Fibroblast of the aortic adventitia (primary cell): Measurements from ENCODE around the gene NUTM2A. TPM values are rescaled to one million over a fixed set of nuclear protein-coding genes. Genes with fewer than 3 reads are reported as not detected.
A peak's percentile ranks its signal among the peaks of the same experiment; 100 is the strongest.
"Not testable (repeated sequence)": the region's sequence is repeated elsewhere in the genome, so short reads cannot be mapped to it uniquely, and the experiment has no call there.

Experiments
- DNase-seq: peaks from one replicate; pipeline ENCODE4 v3.0.0-alpha.2; 2010; ENCODE audit warnings: low read depth
- H3K4me3 ChIP-seq: 2 replicates; pipeline ENCODE4 v1.5.1; 2011; ENCODE audit warnings: low read depth, mild to moderate bottlenecking, control low read depth, low read length, moderate library complexity
- total RNA-seq: library from RNA; depleted of rRNA; stranded (reverse); fragments of >200 nt; gene quantifications from 2 replicates; pipeline ENCODE4 v1.2.3, GENCODE V29; 2012; ENCODE audit warnings: low replicate concordance

The NUTM2A gene, protein sequence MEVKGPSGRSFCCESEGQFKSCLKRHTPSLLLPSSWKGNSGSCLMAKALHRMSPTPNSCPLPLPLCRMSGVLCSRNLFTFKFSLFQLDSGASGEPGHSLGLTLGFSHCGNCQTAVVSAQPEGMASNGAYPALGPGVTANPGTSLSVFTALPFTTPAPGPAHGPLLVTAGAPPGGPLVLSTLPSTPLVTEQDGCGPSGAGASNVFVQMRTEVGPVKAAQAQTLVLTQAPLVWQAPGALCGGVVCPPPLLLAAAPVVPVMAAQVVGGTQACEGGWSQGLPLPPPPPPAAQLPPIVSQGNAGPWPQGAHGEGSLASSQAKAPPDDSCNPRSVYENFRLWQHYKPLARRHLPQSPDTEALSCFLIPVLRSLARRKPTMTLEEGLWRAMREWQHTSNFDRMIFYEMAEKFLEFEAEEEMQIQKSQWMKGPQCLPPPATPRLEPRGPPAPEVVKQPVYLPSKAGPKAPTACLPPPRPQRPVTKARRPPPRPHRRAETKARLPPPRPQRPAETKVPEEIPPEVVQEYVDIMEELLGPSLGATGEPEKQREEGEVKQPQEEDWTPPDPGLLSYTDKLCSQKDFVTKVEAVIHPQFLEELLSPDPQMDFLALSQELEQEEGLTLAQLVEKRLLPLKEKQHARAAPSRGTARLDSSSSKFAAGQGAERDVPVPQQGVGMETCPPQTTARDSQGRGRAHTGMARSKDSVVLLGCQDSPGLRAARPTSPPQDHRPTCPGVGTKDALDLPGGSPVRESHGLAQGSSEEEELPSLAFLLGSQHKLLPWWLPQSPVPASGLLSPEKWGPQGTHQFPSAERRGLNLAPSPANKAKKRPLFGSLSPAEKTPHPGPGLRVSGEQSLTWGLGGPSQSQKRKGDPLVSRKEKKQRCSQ
- total RNA-seq, result 0.33 TPM in 1 of 2 replicates, not detected in the other

DNA sequence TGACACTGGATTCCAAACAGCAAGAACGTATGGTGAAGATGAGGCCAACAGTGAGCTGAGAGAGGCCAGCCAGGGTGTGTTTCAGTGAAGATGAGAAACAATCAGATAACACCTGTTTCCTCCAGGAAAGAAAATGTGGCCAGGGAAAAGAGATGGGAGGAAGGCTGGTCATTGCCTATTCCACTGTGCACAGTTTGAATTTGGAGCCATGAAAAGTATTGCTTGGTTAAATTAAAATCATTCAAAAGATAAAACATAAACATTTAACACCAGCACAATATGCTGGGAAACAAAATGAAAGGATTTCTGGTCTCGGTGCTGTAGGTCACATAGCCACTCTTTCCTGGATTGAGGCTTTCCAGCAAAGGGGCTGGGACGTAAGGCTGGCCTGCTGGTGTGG lies at the start of gene NUTM2A:
Gene NUTM2A, plus strand, starts transcription at position 301 of the 400 bp plus-strand sequence. CDS start 383 bp downstream, outside the sequence.
- not testable (repeated sequence) for DNase-seq, H3K4me3 ChIP-seq

- not testable (repeated sequence) for H3K4me3 ChIP-seq, DNase-seq
These were observed 47.7 kb upstream of the NUTM2A start for GRCh38 chr10:87177587-87177986.

DNA sequence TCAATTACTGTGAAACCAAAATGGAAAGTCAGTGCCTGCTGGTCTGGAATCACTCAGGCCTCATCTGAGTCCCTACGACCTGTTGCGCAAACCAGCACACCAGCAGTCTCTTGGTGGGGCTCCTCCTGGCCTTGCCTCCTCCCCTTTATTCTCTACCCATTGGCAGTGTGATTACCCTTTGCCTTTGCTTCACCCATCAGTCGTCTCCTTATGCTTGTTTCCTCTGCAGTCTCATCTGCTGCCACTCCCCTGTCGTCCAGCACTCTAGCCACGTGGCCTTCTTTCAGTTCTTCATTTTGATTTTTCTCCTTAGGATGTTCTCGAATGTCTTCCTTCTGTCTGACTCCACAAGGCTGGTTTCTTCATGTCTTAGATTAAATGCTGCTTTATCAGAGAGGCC lies 40.8 kb upstream of the NUTM2A start:
- not testable (repeated sequence) for DNase-seq, H3K4me3 ChIP-seq

DNA sequence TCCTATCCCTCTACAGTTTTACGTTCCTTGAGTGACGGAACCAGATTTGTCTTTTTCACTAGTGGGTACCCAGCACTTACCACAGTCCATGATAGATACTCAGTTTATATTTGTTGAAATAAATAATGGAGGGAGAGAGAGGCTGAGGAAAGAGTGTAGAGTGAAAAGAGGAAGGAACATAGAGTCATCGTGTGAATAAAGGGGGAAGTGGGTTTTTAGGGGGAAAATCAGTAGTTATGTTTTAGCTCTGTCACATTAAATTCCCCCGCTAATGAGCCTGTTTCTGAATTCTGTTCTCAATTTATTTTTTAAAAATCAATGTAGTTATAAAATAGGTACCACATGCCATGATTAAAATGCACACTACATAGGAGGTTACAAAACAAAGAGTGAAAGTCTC lies 39.2 kb upstream of the NUTM2A start:
- H3K4me3 ChIP-seq, DNase-seq: not testable (repeated sequence)

GRCh38 chr10:87187573-87187972 lies 37.7 kb upstream of the NUTM2A start:
- H3K4me3 ChIP-seq, DNase-seq: not testable (repeated sequence)

DNA sequence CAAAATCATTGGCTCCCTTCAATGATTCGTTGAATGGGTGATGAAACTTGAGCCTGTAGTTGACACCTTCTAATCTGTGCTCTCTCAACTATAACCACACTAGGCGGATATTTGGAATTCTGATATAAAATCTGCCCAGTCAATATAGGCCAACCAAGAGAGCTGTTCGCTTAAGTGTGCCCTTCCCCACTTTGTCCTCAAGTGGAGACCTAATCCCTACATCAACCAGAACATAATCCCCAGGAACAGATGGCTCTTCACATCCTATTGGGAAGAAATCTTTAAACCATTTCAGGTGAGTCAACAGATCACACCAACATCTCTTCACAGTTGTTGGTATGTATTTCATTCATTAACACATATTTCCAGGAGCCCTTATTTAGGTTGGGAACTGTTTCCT lies 33.4 kb upstream of the NUTM2A start:
- not testable (repeated sequence) for H3K4me3 ChIP-seq, DNase-seq

GRCh38 chr10:87200924-87201323 lies 24.3 kb upstream of the NUTM2A start:
- peak; percentile 90 for DNase-seq
- H3K4me3 ChIP-seq, result peak overlapping the region; percentile 48

GRCh38 chr10:87204801-87205200 lies 20.4 kb upstream of the NUTM2A start:
- H3K4me3 ChIP-seq, result not testable (repeated sequence)

DNA sequence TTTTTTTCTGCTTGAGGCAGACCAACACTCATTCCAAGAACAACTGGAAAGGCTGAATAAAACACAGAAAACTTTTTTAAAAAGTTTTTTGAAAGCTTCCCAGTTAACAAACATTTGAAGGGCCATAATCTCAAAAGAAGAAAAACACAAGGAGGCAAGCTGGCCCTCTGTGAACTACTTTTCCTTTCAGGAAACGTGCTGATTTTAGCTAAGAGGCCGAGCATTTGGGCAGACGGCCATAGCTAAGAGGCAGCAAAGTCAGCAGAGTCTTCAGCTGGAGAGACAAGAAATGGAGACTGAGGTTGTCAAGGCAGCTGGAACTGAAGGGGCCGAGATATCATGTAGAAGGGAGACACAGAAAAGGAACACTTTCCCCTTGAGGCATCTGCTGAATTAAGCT lies 18.3 kb upstream of the NUTM2A start:
- peak; percentile 5 for DNase-seq
- not testable (repeated sequence) for H3K4me3 ChIP-seq

More at GRCh38 chr10:87204801-87205200, 20.4 kb upstream of the NUTM2A start:
- peak; percentile 15 for DNase-seq

DNA sequence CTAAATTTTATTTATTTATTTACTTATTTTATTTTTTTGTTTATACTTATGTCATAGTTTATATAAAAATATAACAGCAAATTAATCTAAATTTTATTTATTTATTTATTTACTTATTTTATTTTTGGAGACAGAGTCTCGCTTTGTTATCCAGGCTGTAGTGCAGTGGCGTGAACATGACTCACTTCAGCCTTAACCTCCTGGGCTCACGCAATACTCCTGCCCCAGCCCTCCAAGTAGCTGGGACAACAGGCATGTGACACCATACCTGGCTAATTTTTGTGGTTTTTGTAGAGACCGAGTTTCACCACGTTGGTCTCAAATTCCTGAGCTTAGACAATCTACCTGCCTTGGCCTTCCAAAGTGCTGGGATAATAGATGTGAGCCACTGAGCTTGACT lies 14.9 kb upstream of the NUTM2A start:
- not testable (repeated sequence) for H3K4me3 ChIP-seq, DNase-seq

DNA sequence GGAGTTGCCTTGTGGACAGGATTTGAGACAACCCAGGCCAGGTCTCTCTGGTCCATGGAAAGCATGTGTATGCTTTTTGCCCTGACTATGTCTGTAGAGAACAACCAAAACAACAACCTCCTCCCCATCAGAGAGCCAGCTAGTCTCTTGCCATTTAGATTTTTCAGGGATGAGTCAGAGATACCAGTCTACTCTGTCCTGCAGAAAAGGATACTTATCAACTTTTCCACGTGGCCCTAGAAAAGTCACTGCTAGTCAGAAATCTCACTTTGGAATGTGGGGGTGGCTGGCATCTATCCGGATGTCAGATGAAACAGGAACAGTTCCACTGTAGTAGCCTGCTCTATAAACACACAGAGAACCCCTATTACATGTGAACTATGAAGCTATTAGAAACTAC lies 13.4 kb upstream of the NUTM2A start:
- peak; percentile 65 for DNase-seq
- not testable (repeated sequence) for H3K4me3 ChIP-seq

DNA sequence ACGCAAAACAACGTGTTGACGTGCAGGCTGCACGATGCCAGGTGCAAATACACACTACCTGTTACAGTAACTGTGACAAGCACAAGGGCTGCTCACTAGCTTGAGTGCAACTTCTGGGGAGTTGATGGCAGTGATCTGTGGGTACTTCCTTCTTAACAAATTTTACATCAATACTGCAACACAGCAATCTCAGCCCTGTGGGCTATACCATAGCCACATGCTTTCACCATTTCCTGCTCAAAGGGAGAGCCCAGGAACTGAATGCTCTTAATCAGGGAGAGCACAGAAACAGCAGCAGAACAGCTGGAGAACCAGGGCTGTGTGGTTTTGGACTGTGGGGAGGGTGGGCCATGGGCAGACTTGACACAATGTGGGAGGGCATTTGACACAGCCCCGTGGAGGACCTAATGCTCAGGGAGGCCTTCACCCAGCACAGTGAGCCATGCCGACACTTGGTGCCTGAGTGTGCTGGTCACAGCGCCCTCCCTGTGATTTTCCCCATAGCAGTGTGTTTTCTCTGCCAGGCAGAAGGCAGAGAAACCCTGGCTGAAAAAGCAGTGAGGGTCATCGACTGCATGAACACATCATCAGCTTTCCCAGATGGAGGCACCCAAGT lies 12.0 kb upstream of the NUTM2A start:
- H3K4me3 ChIP-seq, DNase-seq: not testable (repeated sequence)

DNA sequence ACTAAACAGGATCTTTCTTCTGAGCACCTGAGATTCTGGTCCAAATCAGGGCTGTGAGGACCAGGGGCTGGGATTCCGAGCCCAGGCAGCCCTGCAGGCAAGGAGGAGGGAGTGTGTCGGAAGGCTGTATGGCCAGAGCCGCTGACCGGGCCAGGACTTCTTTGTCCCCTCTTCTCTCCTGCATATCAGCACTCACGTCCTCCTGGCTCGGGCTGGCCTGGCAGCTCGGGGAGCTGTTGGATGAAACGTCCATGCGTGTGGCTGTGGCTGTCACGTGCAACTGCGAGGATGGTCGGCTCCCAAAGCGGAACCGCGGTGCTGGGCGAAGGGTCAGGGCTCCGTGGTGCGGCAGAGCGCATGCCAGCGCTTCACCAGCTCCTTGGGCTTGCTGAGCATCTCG lies 11.4 kb upstream of the NUTM2A start:
- DNase-seq, result not testable (repeated sequence)

GRCh38 chr10:87216120-87216519 lies 9.1 kb upstream of the NUTM2A start:
- not testable (repeated sequence) for H3K4me3 ChIP-seq, DNase-seq

More for the DNA sequence above, 11.4 kb upstream of the NUTM2A start:
- not testable (repeated sequence) for H3K4me3 ChIP-seq

- not testable (repeated sequence) for DNase-seq, H3K4me3 ChIP-seq
These were observed 5.9 kb upstream of the NUTM2A start for GRCh38 chr10:87219370-87219769.

DNA sequence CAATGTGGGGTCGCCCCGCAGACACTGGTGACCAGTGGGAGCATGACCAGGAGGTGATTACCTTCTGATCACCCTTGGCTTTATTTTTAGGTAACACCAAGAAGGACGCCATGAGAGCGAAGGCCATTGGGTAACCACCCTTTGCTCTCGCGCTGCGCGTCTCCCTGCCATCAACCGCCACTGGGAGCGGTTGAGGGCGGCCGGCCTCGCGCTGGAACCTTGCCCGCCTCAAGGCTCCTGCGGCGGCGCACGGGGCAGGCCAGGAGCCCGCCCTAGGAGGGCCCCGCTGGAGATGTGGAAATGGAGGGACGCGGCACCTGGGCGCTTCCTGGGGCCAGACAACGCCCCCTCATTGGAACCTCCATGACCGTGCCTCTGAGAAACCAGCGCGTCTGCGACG lies 2.5 kb upstream of the NUTM2A start:
- not testable (repeated sequence) for H3K4me3 ChIP-seq, DNase-seq

GRCh38 chr10:87228247-87228646 lies 3.0 kb downstream of the NUTM2A start:
- DNase-seq, H3K4me3 ChIP-seq: not testable (repeated sequence)

- not testable (repeated sequence) for H3K4me3 ChIP-seq
These were observed 4.0 kb downstream of the NUTM2A start for GRCh38 chr10:87229211-87229610.

DNA sequence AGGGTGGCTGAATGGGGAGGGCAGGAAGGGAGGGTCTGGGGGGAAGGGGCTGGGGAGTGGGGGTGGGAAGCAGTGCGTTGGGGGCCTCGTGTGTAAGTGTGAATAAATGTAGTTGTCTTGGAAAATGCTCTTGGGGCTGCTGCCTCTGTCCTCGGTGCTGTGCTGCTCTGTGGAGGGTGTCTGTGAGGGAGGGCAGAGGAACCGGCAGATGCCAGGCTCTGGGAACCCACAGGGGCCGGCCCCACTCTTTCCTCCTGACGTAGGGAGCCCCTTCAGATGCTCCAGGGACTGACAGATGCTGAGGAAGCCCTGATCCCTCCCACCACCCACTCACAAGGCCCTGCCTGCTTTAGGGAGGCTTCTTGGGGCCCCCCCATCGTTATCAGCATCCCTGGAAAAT lies 9.6 kb downstream of the NUTM2A start:
- not testable (repeated sequence) for DNase-seq, H3K4me3 ChIP-seq

More at GRCh38 chr10:87229211-87229610, 4.0 kb downstream of the NUTM2A start:
- DNase-seq, result not testable (repeated sequence)
